Calu3 (cell line): Measurements from ENCODE around the gene CTSC. TPM values are rescaled to one million over a fixed set of nuclear protein-coding genes. Genes with fewer than 3 reads are reported as not detected.

ENCODE experiments used
- BruUV-seq: library from RNA; stranded (reverse); fragments of 400-500 nt; replicated peaks from 2 replicates; lab custom pipeline; 2021; lab: Mats Ljungman, UMichigan
- CTCF ChIA-PET: fragments of 300-600 bp; sonication (Branson Sonifier 250); formaldehyde crosslinking; loops from one replicate; lab custom pipeline; 2022; ENCODE audit warnings: antibody characterized with exemption; lab: Charles Lee
- DNase-seq: peaks from one replicate; pipeline ENCODE4 v3.0.0; 2022
- H3K27ac Mint-ChIP-seq: one replicate; pipeline ENCODE4 v1.8.0; 2022; ENCODE audit warnings: mixed read lengths; ENCODE audit not compliant: unreplicated experiment
- H3K27me3 Mint-ChIP-seq: one replicate; pipeline ENCODE4 v1.8.0; 2022; ENCODE audit warnings: mixed read lengths; ENCODE audit not compliant: unreplicated experiment
- H3K36me3 Mint-ChIP-seq: one replicate; pipeline ENCODE4 v1.8.0; 2022; ENCODE audit warnings: mild to moderate bottlenecking, moderate library complexity, mixed read lengths; ENCODE audit not compliant: insufficient read depth, unreplicated experiment
- H3K4me1 Mint-ChIP-seq: one replicate; pipeline ENCODE4 v1.8.0; 2022; ENCODE audit warnings: mild to moderate bottlenecking, low read depth, mixed read lengths; ENCODE audit not compliant: unreplicated experiment
- H3K4me3 Mint-ChIP-seq: one replicate; pipeline ENCODE4 v1.8.0; 2022; ENCODE audit warnings: mild to moderate bottlenecking, low read depth, moderate library complexity, mixed read lengths; ENCODE audit not compliant: unreplicated experiment
- H3K9me3 Mint-ChIP-seq: one replicate; pipeline ENCODE4 v1.8.0; 2022; ENCODE audit warnings: low read depth, mixed read lengths; ENCODE audit not compliant: unreplicated experiment
- CTCF ChIP-seq: fragments of 200-600 bp; IDR thresholded peaks from one replicate; pipeline ENCODE4 v1.8.0; 2022; ENCODE audit warnings: antibody characterized with exemption; ENCODE audit not compliant: unreplicated experiment
- intact Hi-C: fragments of 100-400 bp; cut with micrococcal nuclease; formaldehyde crosslinking; loops from one replicate; pipeline ENCODE4 v1.10.0; 2022; ENCODE audit not compliant: unreplicated experiment
- total RNA-seq: library from RNA; stranded (reverse); gene quantifications from 2 replicates; pipeline ENCODE4 v1.2.3, GENCODE V29; 2022

CTSC gene
- total RNA-seq, 1 experiment from 2014 or later, result 413 TPM

GRCh38 chr11:88353835-88354496 lies 16.4 kb upstream of the CTSC start:
- no TSS peak for BruUV-seq
- no peak overlapping the region for H3K4me3 Mint-ChIP-seq
- no peaks in the 10 kb centered on the region for H3K36me3 Mint-ChIP-seq
- H3K27ac Mint-ChIP-seq, result no peak overlapping the region
- peaks cover 13% of the 10 kb centered on the region for H3K4me1 Mint-ChIP-seq
- CTCF ChIA-PET, result no interaction called here
- no peak for TF ChIP-seq CTCF
- no peaks in the 10 kb centered on the region for H3K27me3 Mint-ChIP-seq
- no peak for DNase-seq
- H3K9me3 Mint-ChIP-seq, result no peaks in the 10 kb centered on the region
- intact Hi-C loops, result no loop called here

DNA sequence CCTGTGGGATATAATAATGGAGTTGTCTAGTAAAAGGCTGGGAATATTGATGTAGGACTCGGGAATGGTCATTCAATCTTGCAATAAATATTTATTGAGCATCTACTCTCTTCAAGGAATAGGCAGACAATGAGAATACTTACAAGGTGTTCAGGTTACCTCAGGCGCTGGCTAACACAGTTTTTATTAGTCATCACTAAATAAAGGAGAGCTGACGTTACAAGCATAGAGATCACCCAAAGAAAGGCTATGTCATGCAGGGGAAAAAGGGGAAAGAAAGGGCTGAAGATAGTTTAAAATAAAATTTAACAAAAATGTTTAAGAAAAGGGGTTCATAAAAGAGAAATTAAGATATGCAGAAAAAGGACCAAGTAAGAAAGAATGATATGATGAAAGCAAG lies 15.8 kb upstream of the CTSC start:
- CTCF ChIA-PET, result no interaction called here
- BruUV-seq, result no TSS peak
- H3K27me3 Mint-ChIP-seq, result no peaks in the 10 kb centered on the region
- no peak for DNase-seq
- H3K4me1 Mint-ChIP-seq, result peaks cover 13% of the 10 kb centered on the region
- intact Hi-C loops, result no loop called here
- TF ChIP-seq CTCF, result no peak
- no peak overlapping the region for H3K27ac Mint-ChIP-seq
- no peaks in the 10 kb centered on the region for H3K9me3 Mint-ChIP-seq
- no peaks in the 10 kb centered on the region for H3K36me3 Mint-ChIP-seq
- H3K4me3 Mint-ChIP-seq, result no peak overlapping the region

DNA sequence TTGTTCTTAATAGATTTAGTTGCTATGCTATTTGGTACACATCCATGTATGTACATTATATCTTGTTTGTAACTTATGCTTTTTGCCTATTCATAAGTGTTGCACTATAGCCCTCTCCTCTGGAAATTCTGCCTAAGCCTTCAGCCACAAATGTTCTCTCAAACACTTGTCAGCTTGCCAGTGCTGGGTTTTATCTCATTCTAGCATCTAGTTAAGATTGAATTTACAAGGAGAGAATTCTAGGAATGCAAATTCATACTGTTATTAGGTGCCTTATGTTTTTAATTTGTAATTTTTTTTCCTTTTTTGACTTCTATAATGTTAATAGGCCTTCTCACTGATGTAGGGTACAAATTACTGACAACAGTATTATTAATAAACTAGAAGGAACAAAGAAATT lies 14.6 kb upstream of the CTSC start:
- Mint-ChIP-seq H3K9me3 (no peaks in the 10 kb centered on the region), H3K27ac (no peak overlapping the region), H3K36me3 (no peaks in the 10 kb centered on the region), H3K4me1 (peaks cover 4% of the 10 kb centered on the region), H3K4me3 (no peak overlapping the region), H3K27me3 (no peaks in the 10 kb centered on the region)
- BruUV-seq, result no TSS peak
- CTCF ChIA-PET, result no interaction called here
- intact Hi-C loops, result no loop called here
- DNase-seq, result no peak
- TF ChIP-seq CTCF, result no peak

GRCh38 chr11:88348870-88349269 lies 11.3 kb upstream of the CTSC start:
- Mint-ChIP-seq H3K9me3 (no peaks in the 10 kb centered on the region), H3K4me3 (no peak overlapping the region), H3K4me1 (no peaks in the 10 kb centered on the region), H3K27me3 (no peaks in the 10 kb centered on the region), H3K36me3 (no peaks in the 10 kb centered on the region), H3K27ac (no peak overlapping the region)
- BruUV-seq, result no TSS peak
- intact Hi-C loops, result no loop called here
- TF ChIP-seq CTCF, result no peak
- DNase-seq, result no peak
- CTCF ChIA-PET, result no interaction called here
